GM18907 (cell line): ENCODE results near the gene KCNK18.
A peak's percentile ranks its signal among the peaks of the same experiment; 100 is the strongest.
"Not testable (repeated sequence)": the region's sequence is repeated elsewhere in the genome, so short reads cannot be mapped to it uniquely, and the experiment has no call there.

ENCODE experiments used
- ATAC-seq: cut with Tn5 transposase; IDR thresholded peaks from one replicate; pipeline ENCODE4 v1.9.1; 2021; ENCODE audit warnings: mild to moderate bottlenecking, moderate library complexity; ENCODE audit not compliant: unreplicated experiment

KCNK18 gene

GRCh38 chr10:117169480-117169879 lies 27.8 kb upstream of the KCNK18 start:
- no peak for ATAC-seq

GRCh38 chr10:117170244-117170643 lies 27.0 kb upstream of the KCNK18 start:
- no peak for ATAC-seq

- ATAC-seq = peak; percentile 91
These were observed 22.7 kb upstream of the KCNK18 start for GRCh38 chr10:117174439-117175214.

- peak; percentile 54 for ATAC-seq
These were observed 21.9 kb upstream of the KCNK18 start for GRCh38 chr10:117175215-117175900.

GRCh38 chr10:117175901-117176534 lies 21.3 kb upstream of the KCNK18 start:
- peak; percentile 47 for ATAC-seq

GRCh38 chr10:117178190-117178589 lies 19.1 kb upstream of the KCNK18 start:
- ATAC-seq = no peak

GRCh38 chr10:117184296-117184695 lies 13.0 kb upstream of the KCNK18 start:
- no peak for ATAC-seq

- ATAC-seq = no peak
These were observed 12.5 kb upstream of the KCNK18 start for GRCh38 chr10:117184821-117185220.

- ATAC-seq = not testable (repeated sequence)
These were observed 11.5 kb upstream of the KCNK18 start for GRCh38 chr10:117185817-117186216.

GRCh38 chr10:117186832-117187615 lies 10.3 kb upstream of the KCNK18 start:
- ATAC-seq = no peak

GRCh38 chr10:117188371-117188770 lies 8.9 kb upstream of the KCNK18 start:
- ATAC-seq = no peak

GRCh38 chr10:117189557-117189956 lies 7.7 kb upstream of the KCNK18 start:
- no peak for ATAC-seq

- no peak for ATAC-seq
These were observed 799 bp downstream of the KCNK18 start for GRCh38 chr10:117198088-117198487.

- ATAC-seq = no peak
These were observed 4.5 kb downstream of the KCNK18 start for GRCh38 chr10:117201826-117202225.

GRCh38 chr10:117204316-117204715 lies 7.0 kb downstream of the KCNK18 start:
- ATAC-seq = no peak

- no peak for ATAC-seq
These were observed 14.9 kb downstream of the KCNK18 start for GRCh38 chr10:117212176-117212575.

- no peak for ATAC-seq
These were observed 17.1 kb downstream of the KCNK18 start for GRCh38 chr10:117214401-117214800.

GRCh38 chr10:117215079-117215478 lies 17.8 kb downstream of the KCNK18 start:
- ATAC-seq = no peak

GRCh38 chr10:117216028-117216427 lies 18.7 kb downstream of the KCNK18 start:
- ATAC-seq = no peak

GRCh38 chr10:117216611-117217195 lies 19.4 kb downstream of the KCNK18 start:
- peak; percentile 85 for ATAC-seq
